Hematopoietic multipotent progenitor cell treated with erythropoietin and hydrocortisone succinate and interleukin-3 and kit ligand, for 8 days (in vitro differentiated cells): ENCODE results near the gene CLPTM1.
"Not testable (repeated sequence)": the region's sequence is repeated elsewhere in the genome, so short reads cannot be mapped to it uniquely, and the experiment has no call there.

ENCODE experiments used
- DNase-seq: peaks from one replicate; pipeline ENCODE4 v3.0.0-alpha.2; 2015

The CLPTM1 gene, protein sequence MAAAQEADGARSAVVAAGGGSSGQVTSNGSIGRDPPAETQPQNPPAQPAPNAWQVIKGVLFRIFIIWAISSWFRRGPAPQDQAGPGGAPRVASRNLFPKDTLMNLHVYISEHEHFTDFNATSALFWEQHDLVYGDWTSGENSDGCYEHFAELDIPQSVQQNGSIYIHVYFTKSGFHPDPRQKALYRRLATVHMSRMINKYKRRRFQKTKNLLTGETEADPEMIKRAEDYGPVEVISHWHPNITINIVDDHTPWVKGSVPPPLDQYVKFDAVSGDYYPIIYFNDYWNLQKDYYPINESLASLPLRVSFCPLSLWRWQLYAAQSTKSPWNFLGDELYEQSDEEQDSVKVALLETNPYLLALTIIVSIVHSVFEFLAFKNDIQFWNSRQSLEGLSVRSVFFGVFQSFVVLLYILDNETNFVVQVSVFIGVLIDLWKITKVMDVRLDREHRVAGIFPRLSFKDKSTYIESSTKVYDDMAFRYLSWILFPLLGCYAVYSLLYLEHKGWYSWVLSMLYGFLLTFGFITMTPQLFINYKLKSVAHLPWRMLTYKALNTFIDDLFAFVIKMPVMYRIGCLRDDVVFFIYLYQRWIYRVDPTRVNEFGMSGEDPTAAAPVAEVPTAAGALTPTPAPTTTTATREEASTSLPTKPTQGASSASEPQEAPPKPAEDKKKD

GRCh38 chr19:44954649-44955504 is at the start of gene CLPTM1:
Gene CLPTM1 (plus strand): TSS chr19:44955380. CDS start chr19:44955396, 16 bp downstream.
- peak; percentile 97 for DNase-seq

GRCh38 chr19:44905437-44906160 is 49.6 kb upstream of the CLPTM1 start, which contains the start of gene APOE:
Gene APOE (plus strand): TSS chr19:44905796. CDS start chr19:44906625, 829 bp downstream.
- DNase-seq, result peak; percentile 43

DNA sequence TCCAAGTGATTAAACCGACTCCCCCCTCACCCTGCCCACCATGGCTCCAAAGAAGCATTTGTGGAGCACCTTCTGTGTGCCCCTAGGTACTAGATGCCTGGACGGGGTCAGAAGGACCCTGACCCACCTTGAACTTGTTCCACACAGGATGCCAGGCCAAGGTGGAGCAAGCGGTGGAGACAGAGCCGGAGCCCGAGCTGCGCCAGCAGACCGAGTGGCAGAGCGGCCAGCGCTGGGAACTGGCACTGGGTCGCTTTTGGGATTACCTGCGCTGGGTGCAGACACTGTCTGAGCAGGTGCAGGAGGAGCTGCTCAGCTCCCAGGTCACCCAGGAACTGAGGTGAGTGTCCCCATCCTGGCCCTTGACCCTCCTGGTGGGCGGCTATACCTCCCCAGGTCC is 47.6 kb upstream of the CLPTM1 start:
- no peak for DNase-seq

DNA sequence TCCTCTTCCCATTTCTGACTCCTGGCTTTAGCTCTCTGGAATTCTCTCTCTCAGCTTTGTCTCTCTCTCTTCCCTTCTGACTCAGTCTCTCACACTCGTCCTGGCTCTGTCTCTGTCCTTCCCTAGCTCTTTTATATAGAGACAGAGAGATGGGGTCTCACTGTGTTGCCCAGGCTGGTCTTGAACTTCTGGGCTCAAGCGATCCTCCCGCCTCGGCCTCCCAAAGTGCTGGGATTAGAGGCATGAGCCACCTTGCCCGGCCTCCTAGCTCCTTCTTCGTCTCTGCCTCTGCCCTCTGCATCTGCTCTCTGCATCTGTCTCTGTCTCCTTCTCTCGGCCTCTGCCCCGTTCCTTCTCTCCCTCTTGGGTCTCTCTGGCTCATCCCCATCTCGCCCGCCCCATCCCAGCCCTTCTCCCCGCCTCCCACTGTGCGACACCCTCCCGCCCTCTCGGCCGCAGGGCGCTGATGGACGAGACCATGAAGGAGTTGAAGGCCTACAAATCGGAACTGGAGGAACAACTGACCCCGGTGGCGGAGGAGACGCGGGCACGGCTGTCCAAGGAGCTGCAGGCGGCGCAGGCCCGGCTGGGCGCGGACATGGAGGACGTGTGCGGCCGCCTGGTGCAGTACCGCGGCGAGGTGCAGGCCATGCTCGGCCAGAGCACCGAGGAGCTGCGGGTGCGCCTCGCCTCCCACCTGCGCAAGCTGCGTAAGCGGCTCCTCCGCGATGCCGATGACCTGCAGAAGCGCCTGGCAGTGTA is 46.9 kb upstream of the CLPTM1 start:
- DNase-seq, result no peak

DNA sequence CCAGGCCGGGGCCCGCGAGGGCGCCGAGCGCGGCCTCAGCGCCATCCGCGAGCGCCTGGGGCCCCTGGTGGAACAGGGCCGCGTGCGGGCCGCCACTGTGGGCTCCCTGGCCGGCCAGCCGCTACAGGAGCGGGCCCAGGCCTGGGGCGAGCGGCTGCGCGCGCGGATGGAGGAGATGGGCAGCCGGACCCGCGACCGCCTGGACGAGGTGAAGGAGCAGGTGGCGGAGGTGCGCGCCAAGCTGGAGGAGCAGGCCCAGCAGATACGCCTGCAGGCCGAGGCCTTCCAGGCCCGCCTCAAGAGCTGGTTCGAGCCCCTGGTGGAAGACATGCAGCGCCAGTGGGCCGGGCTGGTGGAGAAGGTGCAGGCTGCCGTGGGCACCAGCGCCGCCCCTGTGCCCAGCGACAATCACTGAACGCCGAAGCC is 46.3 kb upstream of the CLPTM1 start:
- DNase-seq, result no peak

DNA sequence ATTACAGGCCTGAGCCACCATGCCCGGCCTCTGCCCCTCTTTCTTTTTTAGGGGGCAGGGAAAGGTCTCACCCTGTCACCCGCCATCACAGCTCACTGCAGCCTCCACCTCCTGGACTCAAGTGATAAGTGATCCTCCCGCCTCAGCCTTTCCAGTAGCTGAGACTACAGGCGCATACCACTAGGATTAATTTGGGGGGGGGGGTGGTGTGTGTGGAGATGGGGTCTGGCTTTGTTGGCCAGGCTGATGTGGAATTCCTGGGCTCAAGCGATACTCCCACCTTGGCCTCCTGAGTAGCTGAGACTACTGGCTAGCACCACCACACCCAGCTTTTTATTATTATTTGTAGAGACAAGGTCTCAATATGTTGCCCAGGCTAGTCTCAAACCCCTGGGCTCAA is 45.4 kb upstream of the CLPTM1 start:
- peak; percentile 80 for DNase-seq

- DNase-seq, result not testable (repeated sequence)
These were observed 43.3 kb upstream of the CLPTM1 start for GRCh38 chr19:44911896-44912295.

- peak; percentile 72 for DNase-seq
These were observed 42.3 kb upstream of the CLPTM1 start for GRCh38 chr19:44912854-44913253.

DNA sequence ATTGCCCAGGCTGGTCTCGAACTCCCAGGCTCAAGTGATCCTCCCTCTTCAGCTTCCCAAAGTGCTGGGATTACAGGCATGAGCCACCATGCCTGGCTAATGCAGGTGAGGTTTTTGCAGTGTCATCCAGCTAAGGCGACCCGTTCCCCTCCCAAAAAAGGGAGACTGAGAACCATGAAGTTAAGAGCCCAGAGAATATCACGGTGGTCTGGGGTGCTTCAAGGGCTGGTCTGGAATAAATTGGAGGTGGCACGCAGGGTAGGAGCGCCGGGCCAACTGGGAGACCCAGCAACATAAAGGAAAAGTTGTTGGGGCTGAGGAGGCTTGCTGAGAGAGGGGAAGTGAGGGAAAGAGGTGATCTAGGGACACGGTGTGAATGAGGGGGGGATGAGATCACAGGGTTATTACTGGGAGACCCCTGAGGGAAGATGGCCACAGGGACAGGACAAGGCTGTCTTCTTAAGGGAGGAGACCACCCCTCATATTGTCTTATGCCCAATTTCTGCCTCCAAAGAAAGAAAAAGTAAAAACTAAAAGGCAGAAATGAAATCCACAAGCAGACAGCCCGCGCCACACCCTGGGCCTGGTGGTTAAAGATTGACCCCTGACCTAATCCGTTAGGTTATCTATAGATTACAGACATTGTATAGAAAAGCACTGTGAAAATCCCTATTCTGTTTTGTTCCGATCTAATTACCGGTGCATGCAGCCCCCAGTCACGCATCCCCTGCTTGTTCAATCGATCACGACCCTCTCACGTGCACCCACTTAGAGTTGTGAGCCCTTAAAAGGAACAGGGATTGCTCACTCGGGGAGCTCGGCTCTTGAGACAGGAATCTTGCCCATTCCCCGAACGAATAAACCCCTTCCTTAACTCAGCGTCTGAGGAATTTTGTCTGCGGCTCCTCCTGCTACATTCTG is 41.4 kb upstream of the CLPTM1 start:
- DNase-seq, result peak; percentile 85

DNA sequence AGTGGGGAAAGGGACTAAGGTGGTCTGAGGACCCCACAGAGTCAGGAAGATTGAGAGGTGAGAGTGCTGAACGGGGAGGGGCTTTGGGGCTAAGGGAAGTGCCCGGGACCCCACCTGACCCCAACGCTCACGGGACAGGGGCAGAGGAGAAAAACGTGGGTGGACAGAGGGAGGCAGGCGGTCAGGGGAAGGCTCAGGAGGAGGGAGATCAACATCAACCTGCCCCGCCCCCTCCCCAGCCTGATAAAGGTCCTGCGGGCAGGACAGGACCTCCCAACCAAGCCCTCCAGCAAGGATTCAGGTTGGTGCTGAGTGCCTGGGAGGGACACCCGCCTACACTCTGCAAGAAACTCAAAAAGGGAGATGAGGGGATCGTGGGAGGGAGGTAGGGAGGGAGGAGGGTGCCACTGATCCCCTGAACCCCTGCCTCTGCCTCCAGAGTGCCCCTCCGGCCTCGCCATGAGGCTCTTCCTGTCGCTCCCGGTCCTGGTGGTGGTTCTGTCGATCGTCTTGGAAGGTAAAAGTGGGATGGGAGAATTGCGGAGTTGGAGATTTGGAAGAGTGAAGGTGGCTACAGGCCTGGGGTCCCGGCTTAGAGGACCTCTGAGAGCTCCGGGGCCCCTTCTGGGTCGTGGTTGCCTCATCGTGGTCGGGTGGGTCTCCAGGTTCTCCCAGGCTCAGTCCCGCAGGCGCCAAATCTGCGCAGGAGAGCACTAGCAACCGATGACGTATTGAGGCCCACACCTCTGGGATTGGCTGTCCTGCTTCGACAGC is 40.6 kb upstream of the CLPTM1 start, which contains the start of gene APOC1:
APOC1 (plus strand) TSS at position 176 of the 774 bp plus-strand sequence; CDS start at position 460, 284 bp downstream.
- DNase-seq, result peak; percentile 91

DNA sequence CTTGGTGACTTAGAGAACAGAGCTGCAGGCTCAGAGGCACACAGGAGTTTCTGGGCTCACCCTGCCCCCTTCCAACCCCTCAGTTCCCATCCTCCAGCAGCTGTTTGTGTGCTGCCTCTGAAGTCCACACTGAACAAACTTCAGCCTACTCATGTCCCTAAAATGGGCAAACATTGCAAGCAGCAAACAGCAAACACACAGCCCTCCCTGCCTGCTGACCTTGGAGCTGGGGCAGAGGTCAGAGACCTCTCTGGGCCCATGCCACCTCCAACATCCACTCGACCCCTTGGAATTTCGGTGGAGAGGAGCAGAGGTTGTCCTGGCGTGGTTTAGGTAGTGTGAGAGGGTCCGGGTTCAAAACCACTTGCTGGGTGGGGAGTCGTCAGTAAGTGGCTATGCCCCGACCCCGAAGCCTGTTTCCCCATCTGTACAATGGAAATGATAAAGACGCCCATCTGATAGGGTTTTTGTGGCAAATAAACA is 30.9 kb upstream of the CLPTM1 start:
- DNase-seq, result no peak

GRCh38 chr19:44925114-44925891 is 29.9 kb upstream of the CLPTM1 start:
- DNase-seq, result peak; percentile 11

GRCh38 chr19:44926245-44927077 is 28.7 kb upstream of the CLPTM1 start:
- not testable (repeated sequence) for DNase-seq

- no peak for DNase-seq
These were observed 27.4 kb upstream of the CLPTM1 start for GRCh38 chr19:44927746-44928145.

GRCh38 chr19:44930088-44930487 is 25.1 kb upstream of the CLPTM1 start:
- DNase-seq, result no peak

- DNase-seq, result no peak
These were observed 23.6 kb upstream of the CLPTM1 start for GRCh38 chr19:44931541-44931940.

GRCh38 chr19:44939668-44940067 is 15.5 kb upstream of the CLPTM1 start:
- DNase-seq, result no peak
